Panc1 (cell line): Measurements from ENCODE around the gene CBY2. TPM values are rescaled to one million over a fixed set of nuclear protein-coding genes. Genes with fewer than 3 reads are reported as not detected.

Experiments used
- ATAC-seq: fragments of 200-7000 bp; cut with Tn5 transposase; 2 replicates; pipeline ENCODE4 v1.9.1; 2020; ENCODE audit warnings: mild to moderate bottlenecking, moderate library complexity
- BruUV-seq: library from RNA; stranded (reverse); fragments of 400-500 nt; replicated peaks from 2 replicates; lab custom pipeline; 2021; lab: Mats Ljungman, UMichigan
- CTCF ChIA-PET: fragments of 300-600 bp; sonication (Branson Sonifier 250); formaldehyde crosslinking; loops from one replicate; lab custom pipeline; 2022; ENCODE audit warnings: antibody characterized with exemption; lab: Charles Lee
- POLR2A ChIA-PET: fragments of 300-600 bp; sonication (Branson Sonifier 250); formaldehyde crosslinking; loops from one replicate; lab custom pipeline; 2022; ENCODE audit warnings: antibody characterized with exemption; lab: Charles Lee
- DNase-seq: peaks from one replicate; pipeline ENCODE4 v3.0.0-alpha.2; 2010; ENCODE audit warnings: low read depth, low spot score
- H3K27ac ChIP-seq: 2 replicates; pipeline ENCODE4 v1.5.1; 2011; ENCODE audit warnings: mild to moderate bottlenecking, low read length, inconsistent platforms
- H3K27me3 ChIP-seq: fragments of 200-500 bp; sonication (Bioruptor generic); 2 replicates; pipeline ENCODE4 v1.6.0; 2014; ENCODE audit warnings: low read length, inconsistent platforms; ENCODE audit not compliant: control insufficient read depth, insufficient read depth
- H3K36me3 ChIP-seq: fragments of 200-500 bp; sonication (Bioruptor generic); 2 replicates; pipeline ENCODE4 v1.5.1; 2014; ENCODE audit warnings: inconsistent platforms, mild to moderate bottlenecking, low read length, moderate library complexity; ENCODE audit not compliant: control insufficient read depth, insufficient read depth
- H3K4me1 ChIP-seq: 2 replicates; pipeline ENCODE4 v1.5.1; 2011; ENCODE audit warnings: inconsistent platforms, mild to moderate bottlenecking, low read length, moderate library complexity; ENCODE audit not compliant: control insufficient read depth, insufficient read depth
- H3K4me3 ChIP-seq, 2 experiments: 2 replicates each; pipeline ENCODE4 v1.5.1; 2011 to 2012; ENCODE audit warnings: low read depth in 2 of 2, low read length in 2 of 2, mild to moderate bottlenecking in 2 of 2, inconsistent platforms in 1 of 2, moderate library complexity in 1 of 2
- H3K9me3 ChIP-seq: fragments of 200-500 bp; sonication (Bioruptor generic); 2 replicates; pipeline ENCODE4 v1.5.1; 2014; ENCODE audit warnings: low read depth, mild to moderate bottlenecking, inconsistent platforms, low read length, moderate library complexity; ENCODE audit not compliant: control insufficient read depth, insufficient read depth
- CTCF ChIP-seq: fragments of 450-650 bp; IDR thresholded peaks from 2 replicates; pipeline ENCODE4 v1.5.1; 2017; ENCODE audit warnings: mild to moderate bottlenecking
- POLR2AphosphoS5 ChIP-seq: IDR thresholded peaks from 2 replicates; pipeline ENCODE4 v1.6.1; 2012; ENCODE audit warnings: mild to moderate bottlenecking, low read depth, low read length, moderate library complexity
- REST ChIP-seq, 2 experiments: IDR thresholded peaks; 2 replicates each; pipeline ENCODE4 v1.6.1; 2011 to 2012; ENCODE audit warnings: low read depth in 2 of 2, control low read depth in 1 of 2, low read length in 1 of 2, mild to moderate bottlenecking in 1 of 2, moderate library complexity in 1 of 2; ENCODE audit not compliant: insufficient read depth in 1 of 2
- SIN3A ChIP-seq: IDR thresholded peaks from 2 replicates; pipeline ENCODE4 v1.6.1; 2012; ENCODE audit warnings: low read depth, mild to moderate bottlenecking, low read length, moderate library complexity, borderline replicate concordance; ENCODE audit not compliant: insufficient read depth
- TCF7L2 ChIP-seq: IDR thresholded peaks from 2 replicates; pipeline ENCODE4 v1.6.1; 2011; ENCODE audit warnings: mild to moderate bottlenecking, low read depth, low read length, inconsistent platforms
- in situ Hi-C: cut with HindIII; loops from 2 replicates; pipeline ENCODE4 v1.10.0; 2016; ENCODE audit warnings: low sequenced_read_pairs, low pct_unique_long_range_greater_than_20kb
- intact Hi-C: fragments of 100-400 bp; cut with micrococcal nuclease; formaldehyde crosslinking; loops from one replicate; pipeline ENCODE4 v1.10.0; 2022; ENCODE audit not compliant: unreplicated experiment
- total RNA-seq: library from RNA; stranded (reverse); gene quantifications from one replicate; pipeline ENCODE4 v1.2.1, GENCODE V29; 2021; ENCODE audit not compliant: unreplicated experiment

The CBY2 gene
- total RNA-seq, 1 experiment from 2014 or later = not detected

GRCh38 chr13:45713721-45714120 is 11.6 kb downstream of the CBY2 start:
- H3K4me1 ChIP-seq = no peaks in the 10 kb centered on the region
- no peaks in the 10 kb centered on the region for H3K9me3 ChIP-seq
- ATAC-seq (no peak), DNase-seq (no peak)
- in situ Hi-C loops = no loop called here
- no peak for TF ChIP-seq POLR2AphosphoS5
- TF ChIP-seq REST (IDR thresholded peaks at IDR 0.05; ENCODE audit: insufficient read depth in 1 of 2, low read depth in 2 of 2, low read length in 1 of 2) = no peak
- no peak for TF ChIP-seq CTCF
- TF ChIP-seq SIN3A = no peak
- no peak for TF ChIP-seq TCF7L2
- ChIA-PET CTCF (no interaction called here), POLR2A (no interaction called here)
- intact Hi-C loops = no loop called here
- no peaks in the 10 kb centered on the region for H3K36me3 ChIP-seq
- no peaks in the 10 kb centered on the region; the same call in 1 of the 2 replicates for H3K27me3 ChIP-seq
- no TSS peak for BruUV-seq
- no peak overlapping the region for H3K4me3 ChIP-seq
- H3K27ac ChIP-seq = no peak overlapping the region

GRCh38 chr13:45714170-45714569 is 12.1 kb downstream of the CBY2 start:
- DNase-seq (no peak), ATAC-seq (no peak)
- in situ Hi-C loops = no loop called here
- TF ChIP-seq REST (IDR thresholded peaks at IDR 0.05; ENCODE audit: insufficient read depth in 1 of 2, low read depth in 2 of 2, low read length in 1 of 2) (no peak), CTCF (no peak), SIN3A (no peak), TCF7L2 (no peak), POLR2AphosphoS5 (no peak)
- intact Hi-C loops = no loop called here
- no peaks in the 10 kb centered on the region for H3K36me3 ChIP-seq
- H3K4me3 ChIP-seq = no peak overlapping the region
- CTCF ChIA-PET = no interaction called here
- POLR2A ChIA-PET = no interaction called here
- BruUV-seq = no TSS peak
- no peak overlapping the region for H3K27ac ChIP-seq
- no peaks in the 10 kb centered on the region for H3K4me1 ChIP-seq
- H3K9me3 ChIP-seq = no peaks in the 10 kb centered on the region
- H3K27me3 ChIP-seq = no peaks in the 10 kb centered on the region; the same call in 1 of the 2 replicates
